KMS-11 (cell line): Measurements from ENCODE around the gene CD320.

Experiments used
- H2AFZ ChIP-seq: fragments of 200-600 bp; sonication (generic); 2 replicates; pipeline ENCODE4 v1.6.1; 2016; ENCODE audit warnings: antibody characterized with exemption, mixed run types, low read depth
- H3K27ac ChIP-seq: fragments of 200-600 bp; sonication (generic); 2 replicates; pipeline ENCODE4 v1.6.1; 2016; ENCODE audit warnings: mild to moderate bottlenecking, mixed run types
- H3K27me3 ChIP-seq: fragments of 200-600 bp; sonication (generic); 2 replicates; pipeline ENCODE4 v1.6.1; 2017; ENCODE audit warnings: mild to moderate bottlenecking, low read depth, mixed run types, moderate library complexity; ENCODE audit not compliant: insufficient read depth
- H3K36me3 ChIP-seq: fragments of 200-600 bp; sonication (generic); 2 replicates; pipeline ENCODE4 v1.6.1; 2017; ENCODE audit warnings: mild to moderate bottlenecking, mixed run types; ENCODE audit not compliant: insufficient read depth
- H3K4me1 ChIP-seq: fragments of 200-600 bp; sonication (generic); 2 replicates; pipeline ENCODE4 v1.6.1; 2016; ENCODE audit warnings: mild to moderate bottlenecking, low read depth, mixed run types; ENCODE audit not compliant: poor library complexity, severe bottlenecking
- H3K4me2 ChIP-seq: fragments of 200-600 bp; sonication (generic); 2 replicates; pipeline ENCODE4 v1.7.0; 2016; ENCODE audit warnings: mild to moderate bottlenecking, mixed run types
- H3K4me3 ChIP-seq: fragments of 200-600 bp; sonication (generic); IDR thresholded peaks from 2 replicates; pipeline ENCODE4 v1.6.1; 2017; ENCODE audit warnings: low read depth, low read length, mixed read lengths; ENCODE audit not compliant: insufficient read depth
- H3K79me2 ChIP-seq: fragments of 200-600 bp; sonication (generic); 2 replicates; pipeline ENCODE4 v1.6.1; 2016; ENCODE audit warnings: low read depth, mixed run types; ENCODE audit not compliant: insufficient read depth
- H3K9ac ChIP-seq: fragments of 200-600 bp; sonication (generic); 2 replicates; pipeline ENCODE4 v1.6.1; 2016; ENCODE audit warnings: mild to moderate bottlenecking, mixed run types
- H4K20me1 ChIP-seq: fragments of 200-600 bp; sonication (generic); 2 replicates; pipeline ENCODE4 v1.6.1; 2016; ENCODE audit warnings: mild to moderate bottlenecking, mixed run types; ENCODE audit not compliant: insufficient read depth
- TF ChIP-seq, protein P1 (sequence below): fragments of 200-600 bp; sonication (generic); conservative IDR thresholded peaks from 2 replicates; pipeline ENCODE4 v1.6.1; 2017; ENCODE audit warnings: low read depth, mild to moderate bottlenecking, antibody characterized with exemption, low read length, moderate library complexity, mixed read lengths

The CD320 gene

DNA sequence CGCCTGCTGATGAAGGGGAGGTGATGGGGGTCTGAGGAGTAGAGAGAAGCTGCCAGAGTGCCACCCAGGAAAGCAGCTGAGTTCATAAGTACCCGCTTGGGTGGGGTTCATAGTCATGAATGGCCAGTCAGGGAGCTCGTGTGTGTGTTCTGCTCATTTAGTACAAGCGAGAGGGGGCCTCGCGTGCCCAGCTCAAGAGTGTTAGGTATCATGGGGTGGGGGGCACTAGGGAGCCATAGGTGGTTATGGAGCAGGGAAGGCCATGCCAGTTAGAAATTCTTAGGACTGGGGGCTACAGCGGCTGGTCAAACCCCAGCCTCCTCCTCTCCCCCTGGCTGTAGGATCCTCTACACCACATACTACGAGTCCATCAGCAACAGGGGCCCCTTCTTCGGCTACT lies 46.8 kb downstream of the CD320 start:
- no peak overlapping the region for H3K4me2 ChIP-seq
- H2AFZ ChIP-seq: no peak overlapping the region

DNA sequence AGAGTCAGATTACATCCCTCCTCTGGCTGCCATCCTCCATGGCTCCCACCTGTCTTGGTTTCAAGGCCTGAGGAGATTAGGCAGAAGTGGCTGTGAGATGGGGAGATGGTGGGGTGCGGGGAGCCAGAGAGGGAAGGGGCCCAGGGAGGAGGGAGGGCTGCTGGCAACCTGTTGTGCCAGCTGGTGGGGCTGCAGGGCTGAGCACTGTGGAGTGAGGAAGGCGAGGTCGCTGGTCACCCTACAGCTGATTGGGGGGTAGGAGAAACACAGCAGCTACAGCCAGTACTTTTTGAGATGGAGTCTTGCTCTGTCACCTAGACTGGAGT lies 48.3 kb downstream of the CD320 start:
- 0 out of 2 replicates have a peak, but pooled peaks cover 2% of the 10 kb centered on the region for H3K27me3 ChIP-seq
- TF ChIP-seq, protein P1, sequence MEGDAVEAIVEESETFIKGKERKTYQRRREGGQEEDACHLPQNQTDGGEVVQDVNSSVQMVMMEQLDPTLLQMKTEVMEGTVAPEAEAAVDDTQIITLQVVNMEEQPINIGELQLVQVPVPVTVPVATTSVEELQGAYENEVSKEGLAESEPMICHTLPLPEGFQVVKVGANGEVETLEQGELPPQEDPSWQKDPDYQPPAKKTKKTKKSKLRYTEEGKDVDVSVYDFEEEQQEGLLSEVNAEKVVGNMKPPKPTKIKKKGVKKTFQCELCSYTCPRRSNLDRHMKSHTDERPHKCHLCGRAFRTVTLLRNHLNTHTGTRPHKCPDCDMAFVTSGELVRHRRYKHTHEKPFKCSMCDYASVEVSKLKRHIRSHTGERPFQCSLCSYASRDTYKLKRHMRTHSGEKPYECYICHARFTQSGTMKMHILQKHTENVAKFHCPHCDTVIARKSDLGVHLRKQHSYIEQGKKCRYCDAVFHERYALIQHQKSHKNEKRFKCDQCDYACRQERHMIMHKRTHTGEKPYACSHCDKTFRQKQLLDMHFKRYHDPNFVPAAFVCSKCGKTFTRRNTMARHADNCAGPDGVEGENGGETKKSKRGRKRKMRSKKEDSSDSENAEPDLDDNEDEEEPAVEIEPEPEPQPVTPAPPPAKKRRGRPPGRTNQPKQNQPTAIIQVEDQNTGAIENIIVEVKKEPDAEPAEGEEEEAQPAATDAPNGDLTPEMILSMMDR: no peak
- no peak overlapping the region for H2AFZ ChIP-seq
- no peak overlapping the region for H3K4me3 ChIP-seq
- H4K20me1 ChIP-seq: no peaks in the 10 kb centered on the region
- H3K4me2 ChIP-seq: no peak overlapping the region
- H3K9ac ChIP-seq: no peak overlapping the region
- H3K36me3 ChIP-seq: no peaks in the 10 kb centered on the region
- H3K4me1 ChIP-seq: no peaks in the 10 kb centered on the region
- H3K79me2 ChIP-seq: no peaks in the 10 kb centered on the region
- H3K27ac ChIP-seq: no peak overlapping the region

More for the DNA sequence above, 46.8 kb downstream of the CD320 start:
- Histone ChIP-seq H3K9ac (no peak overlapping the region), H3K27me3 (0 out of 2 replicates have a peak, but pooled peaks cover 2% of the 10 kb centered on the region), H3K36me3 (no peaks in the 10 kb centered on the region), H3K79me2 (no peaks in the 10 kb centered on the region), H3K4me1 (no peaks in the 10 kb centered on the region), H3K4me3 (no peak overlapping the region), H4K20me1 (no peaks in the 10 kb centered on the region), H3K27ac (no peak overlapping the region)
- TF ChIP-seq, protein P1: no peak

DNA sequence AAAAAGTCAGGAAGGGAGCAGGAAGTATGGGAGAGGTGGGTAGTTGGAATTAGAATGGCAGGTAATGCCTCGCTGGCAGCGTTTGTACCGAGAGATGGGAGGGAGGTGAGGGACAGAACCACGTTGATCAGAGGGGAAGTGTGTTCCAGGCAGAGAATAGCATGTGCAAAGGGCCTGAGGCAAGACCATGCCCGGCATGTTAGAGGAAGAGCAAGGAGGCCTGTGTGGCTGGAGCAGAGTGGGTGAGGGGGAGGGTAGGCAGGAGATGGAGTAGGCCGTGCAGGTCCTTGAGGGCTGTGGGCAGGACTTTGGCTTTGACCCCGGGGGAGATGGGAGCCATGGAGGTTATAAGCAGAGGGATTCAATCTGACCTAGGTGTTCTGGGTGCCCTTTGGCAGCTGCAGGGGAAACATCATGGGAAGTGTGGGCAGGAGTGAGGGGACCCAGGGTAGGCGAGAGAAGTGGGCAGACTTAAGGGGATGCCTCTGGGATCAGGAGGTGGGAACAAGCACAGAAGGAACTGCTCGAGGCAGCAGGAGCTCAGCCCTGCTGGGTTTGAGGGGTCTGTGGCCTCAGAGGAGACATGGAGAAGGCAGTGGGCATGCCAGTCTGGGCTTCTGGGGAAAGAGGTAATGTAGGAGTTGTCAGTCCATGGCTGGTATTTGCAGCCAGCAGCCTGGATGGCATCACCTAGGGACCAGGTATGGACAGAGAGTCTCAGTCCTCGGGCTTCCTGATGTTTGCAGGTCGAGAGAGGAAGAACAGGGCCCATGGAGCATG lies 48.8 kb downstream of the CD320 start:
- Histone ChIP-seq H3K4me2 (no peak overlapping the region), H3K9ac (no peak overlapping the region), H3K79me2 (no peaks in the 10 kb centered on the region), H3K4me1 (no peaks in the 10 kb centered on the region), H3K4me3 (no peak overlapping the region), H4K20me1 (no peaks in the 10 kb centered on the region), H3K27me3 (0 out of 2 replicates have a peak, but pooled peaks cover 2% of the 10 kb centered on the region), H3K36me3 (no peaks in the 10 kb centered on the region), H3K27ac (no peak overlapping the region), H2AFZ (no peak overlapping the region)
- TF ChIP-seq, protein P1: no peak

DNA sequence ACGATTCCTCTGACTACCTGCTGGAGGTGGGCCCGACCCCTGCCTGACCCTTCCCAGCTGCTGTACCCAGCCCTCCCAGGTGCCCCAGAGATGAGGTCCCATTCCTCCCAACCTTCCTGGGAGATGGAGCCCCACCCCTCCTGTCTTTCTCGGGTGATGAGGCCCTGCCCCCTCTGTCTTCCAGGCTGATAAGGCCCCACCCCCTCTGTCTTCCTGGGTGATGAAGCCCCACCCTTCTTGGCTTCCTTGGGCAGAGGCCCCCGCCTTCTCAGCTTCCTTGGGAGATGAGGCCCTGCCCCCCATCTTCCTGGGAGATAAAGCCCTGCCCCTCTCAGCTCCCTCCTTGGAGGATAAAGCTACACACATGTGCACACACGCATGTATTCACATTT lies 51.1 kb downstream of the CD320 start:
- Histone ChIP-seq H2AFZ (no peak overlapping the region), H3K27ac (no peak overlapping the region), H3K36me3 (no peaks in the 10 kb centered on the region), H4K20me1 (no peaks in the 10 kb centered on the region), H3K4me3 (no peak overlapping the region), H3K4me2 (no peak overlapping the region), H3K27me3 (no peaks in the 10 kb centered on the region), H3K79me2 (no peaks in the 10 kb centered on the region), H3K9ac (no peak overlapping the region), H3K4me1 (no peaks in the 10 kb centered on the region)
- TF ChIP-seq, protein P1: no peak
